HG03060 (cell line): ENCODE results near the gene DVL2.

Experiments used
- ATAC-seq: cut with Tn5 transposase; IDR thresholded peaks from one replicate; pipeline ENCODE4 v1.9.1; 2021; ENCODE audit warnings: low read depth, moderate number of reproducible peaks; ENCODE audit not compliant: unreplicated experiment

Gene DVL2

GRCh38 chr17:7177954-7178477 is 56.3 kb downstream of the DVL2 start:
- ATAC-seq = no peak

DNA sequence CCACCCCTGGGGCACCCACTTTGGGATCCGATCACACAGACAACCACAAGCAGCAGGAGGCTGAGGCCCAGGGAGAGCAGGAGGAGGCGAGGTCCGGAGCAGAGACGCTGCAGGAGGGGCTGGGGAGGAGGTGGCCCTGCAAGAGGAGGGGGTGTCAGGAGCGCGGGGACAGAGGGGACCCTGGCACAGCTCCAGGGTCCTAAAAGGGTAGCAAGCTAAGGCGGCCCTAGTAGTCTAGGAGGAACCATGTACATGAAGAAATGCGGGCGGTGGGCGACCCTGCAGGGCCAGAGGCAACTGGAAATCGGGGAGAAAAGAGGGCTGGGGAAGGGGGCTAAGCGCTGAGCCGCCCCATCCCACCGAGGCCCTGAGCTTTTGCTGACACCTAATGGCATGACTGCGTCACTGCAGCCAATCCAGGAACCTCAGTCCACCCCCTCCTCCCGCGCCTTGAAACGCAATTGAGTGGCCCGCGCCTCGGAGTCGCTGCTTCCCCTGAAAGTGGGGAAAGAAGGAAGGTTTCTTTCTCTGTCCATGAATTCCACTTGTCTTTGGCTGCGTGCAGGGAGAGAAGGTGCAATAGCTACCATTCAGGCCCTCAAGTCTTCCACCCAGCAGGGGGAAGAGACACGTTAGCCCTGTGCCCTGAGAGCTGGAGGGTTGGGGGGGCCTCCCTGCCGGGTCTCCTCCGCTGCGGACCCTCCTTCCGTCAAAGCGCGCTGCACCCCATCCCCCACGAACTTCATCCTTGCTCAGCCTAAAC is 56.9 kb downstream of the DVL2 start:
- no peak for ATAC-seq

DNA sequence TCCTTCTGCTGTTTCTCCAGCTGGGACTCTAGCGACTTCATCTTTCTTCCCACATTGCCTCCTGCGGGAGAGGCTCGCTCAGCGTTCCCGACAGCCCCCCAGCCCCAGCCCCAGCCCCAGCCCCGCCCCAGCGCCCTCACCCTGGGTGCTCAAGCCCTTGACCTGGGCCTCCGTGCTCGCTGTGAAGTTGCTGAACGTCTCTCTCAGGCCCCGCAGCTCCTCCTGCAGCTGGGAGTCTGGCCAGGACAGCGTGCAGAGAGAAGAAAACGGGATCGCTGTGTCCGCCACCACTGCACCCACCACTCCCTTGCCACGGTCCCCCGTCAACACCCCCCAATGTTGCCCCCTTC is 57.5 kb downstream of the DVL2 start:
- ATAC-seq = no peak

DNA sequence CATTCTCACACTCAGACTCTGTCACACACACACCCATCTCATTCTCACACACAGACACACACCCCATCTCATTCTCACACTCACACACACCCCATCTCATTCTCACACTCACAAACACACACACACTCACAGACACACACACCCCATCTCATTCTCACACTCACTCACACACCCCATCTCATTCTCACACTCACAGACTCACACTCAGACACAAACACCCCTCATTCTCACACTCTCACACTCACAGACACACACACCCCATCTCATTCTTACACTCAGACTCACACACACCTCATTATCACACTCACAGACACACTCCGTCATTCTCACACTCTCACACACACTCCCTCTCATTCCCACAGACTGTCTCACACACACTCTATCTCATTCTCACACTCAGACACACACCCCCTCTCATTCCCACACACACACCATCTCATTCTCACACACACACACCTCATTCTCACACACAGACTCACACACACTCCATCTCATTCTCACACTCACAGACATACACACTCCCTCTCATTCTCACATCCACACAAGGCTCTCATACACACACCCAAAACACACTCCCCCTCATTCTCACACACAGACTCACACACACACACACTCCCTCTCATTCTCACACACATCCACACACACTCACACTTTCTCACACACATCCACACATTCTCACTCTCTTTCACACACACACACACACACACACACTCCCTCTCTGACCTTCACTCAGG is 58.0 kb downstream of the DVL2 start:
- no peak for ATAC-seq
